Kidney tubule cell (primary cell): ENCODE results near the gene NPFFR1.

ENCODE experiments used
- DNase-seq: peaks from one replicate; pipeline ENCODE4 v3.0.0-alpha.2; 2018; ENCODE audit warnings: low spot score

The NPFFR1 gene

GRCh38 chr10:70315276-70315675 is 31.5 kb upstream of the NPFFR1 start:
- no peak for DNase-seq

- DNase-seq = no peak
Measured at GRCh38 chr10:70312972-70313371, 29.2 kb upstream of the NPFFR1 start.

GRCh38 chr10:70312249-70312648 is 28.4 kb upstream of the NPFFR1 start:
- no peak for DNase-seq

- no peak for DNase-seq
Measured at GRCh38 chr10:70311698-70312097, 27.9 kb upstream of the NPFFR1 start.

- DNase-seq = no peak
Measured at GRCh38 chr10:70309661-70310060, 25.9 kb upstream of the NPFFR1 start.

GRCh38 chr10:70308121-70309060 is 24.6 kb upstream of the NPFFR1 start:
- DNase-seq = no peak

- DNase-seq = no peak
Measured at GRCh38 chr10:70306886-70307520, 23.2 kb upstream of the NPFFR1 start.

- no peak for DNase-seq
Measured at GRCh38 chr10:70306181-70306705, 22.4 kb upstream of the NPFFR1 start.

- no peak for DNase-seq
Measured at GRCh38 chr10:70303730-70304129, 19.9 kb upstream of the NPFFR1 start.

- no peak for DNase-seq
Measured at GRCh38 chr10:70302292-70302691, 18.5 kb upstream of the NPFFR1 start.

- no peak for DNase-seq
Measured at GRCh38 chr10:70300908-70301597, 17.2 kb upstream of the NPFFR1 start.

GRCh38 chr10:70300461-70300860 is 16.7 kb upstream of the NPFFR1 start:
- no peak for DNase-seq

GRCh38 chr10:70299876-70300275 is 16.1 kb upstream of the NPFFR1 start:
- DNase-seq = no peak

GRCh38 chr10:70298393-70298792 is 14.6 kb upstream of the NPFFR1 start:
- no peak for DNase-seq

- no peak for DNase-seq
Measured at GRCh38 chr10:70297224-70297623, 13.4 kb upstream of the NPFFR1 start.

GRCh38 chr10:70296406-70296899 is 12.6 kb upstream of the NPFFR1 start:
- DNase-seq = peak; percentile 63

- no peak for DNase-seq
Measured at GRCh38 chr10:70295926-70296325, 12.1 kb upstream of the NPFFR1 start.

GRCh38 chr10:70295321-70295720 is 11.5 kb upstream of the NPFFR1 start:
- peak; percentile 7 for DNase-seq

- DNase-seq = peak; percentile 11
Measured at GRCh38 chr10:70293169-70293843, 9.5 kb upstream of the NPFFR1 start.

- DNase-seq = peak; percentile 39
Measured at GRCh38 chr10:70292004-70292403, 8.2 kb upstream of the NPFFR1 start.

GRCh38 chr10:70289739-70290138 is 5.9 kb upstream of the NPFFR1 start:
- no peak for DNase-seq

- DNase-seq = no peak
Measured at GRCh38 chr10:70286616-70287015, 2.8 kb upstream of the NPFFR1 start.
